Activated naive CD8-positive, alpha-beta T cell treated with anti-CD3 and anti-CD28 coated beads, Interleukin-2, amount 10 ng/mL, durations not matched to agents 7 days and 5 days (primary cell): Measurements from ENCODE around the gene MRPL32. TPM values are rescaled to one million over a fixed set of nuclear protein-coding genes. Genes with fewer than 3 reads are reported as not detected.

Experiments used
- ATAC-seq: fragments of 150-1000 bp; cut with Tn5 transposase; one replicate; pipeline ENCODE4 v1.10.0; 2021; ENCODE audit warnings: low read depth, moderate library complexity
- POLR2A ChIA-PET: fragments of 350-600 bp; sonication (Branson Sonifier 250); formaldehyde crosslinking; loops from one replicate; lab custom pipeline; 2021; ENCODE audit warnings: antibody characterized with exemption; lab: Charles Lee
- DNase-seq: peaks from one replicate; pipeline ENCODE4 v3.0.0; 2021
- H3K27ac Mint-ChIP-seq: one replicate; pipeline ENCODE4 v1.8.0; 2022; ENCODE audit warnings: mild to moderate bottlenecking, mixed read lengths
- H3K27me3 Mint-ChIP-seq: one replicate; pipeline ENCODE4 v1.8.0; 2022; ENCODE audit warnings: mild to moderate bottlenecking, moderate library complexity, mixed read lengths
- H3K36me3 Mint-ChIP-seq: one replicate; pipeline ENCODE4 v1.8.0; 2021; ENCODE audit warnings: mild to moderate bottlenecking, mixed read lengths
- H3K4me1 Mint-ChIP-seq: one replicate; pipeline ENCODE4 v1.8.0; 2021; ENCODE audit warnings: mixed read lengths
- H3K4me3 Mint-ChIP-seq: one replicate; pipeline ENCODE4 v1.8.0; 2022; ENCODE audit warnings: mild to moderate bottlenecking, moderate library complexity, mixed read lengths
- H3K9me3 Mint-ChIP-seq: one replicate; pipeline ENCODE4 v1.8.0; 2021; ENCODE audit warnings: mixed read lengths
- total RNA-seq, 2 experiments: library from RNA; stranded (reverse); gene quantifications; one replicate each; pipeline ENCODE4 v1.2.3, GENCODE V29; 2021

The MRPL32 gene
- total RNA-seq, 2 experiments from 2014 or later, result 45.2 to 46.6 TPM

DNA sequence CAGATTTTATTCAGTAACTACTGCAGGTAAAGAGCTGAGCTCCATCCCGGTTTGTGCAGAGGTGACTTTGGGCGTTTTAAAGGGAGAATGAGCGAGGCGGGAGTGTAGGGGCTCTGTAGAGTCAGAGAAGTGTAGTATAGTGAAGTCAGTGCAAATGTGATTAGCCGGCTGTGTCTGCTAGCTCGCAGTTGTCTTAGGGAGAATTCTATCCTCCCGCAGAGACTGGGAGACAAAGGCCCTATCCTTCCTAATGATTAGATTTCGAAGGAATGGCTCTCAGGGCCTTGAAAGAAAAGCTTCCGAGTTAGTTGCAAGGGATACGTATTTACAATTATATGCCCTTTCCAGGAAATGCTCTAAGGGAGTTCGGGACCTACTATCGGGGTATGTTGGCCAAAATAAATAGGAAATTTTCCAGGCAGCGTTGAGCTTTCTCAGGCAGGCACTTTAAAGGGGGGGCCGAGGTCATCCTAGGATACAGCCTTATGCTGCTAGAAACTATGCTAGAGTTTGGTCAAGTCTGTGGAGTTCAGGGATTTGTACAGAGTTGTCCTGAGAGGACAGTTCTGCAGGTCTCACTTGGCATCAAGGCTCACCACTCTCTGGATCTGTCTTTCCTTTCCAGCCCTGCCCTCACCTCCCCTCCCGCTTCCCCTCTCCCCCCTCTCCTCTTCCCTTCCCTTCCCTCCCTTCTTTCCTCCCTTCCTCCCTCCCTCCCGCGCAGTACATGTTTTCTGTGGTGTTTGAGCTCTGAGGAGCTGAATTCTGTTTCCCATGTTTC is 825 bp downstream of the MRPL32 start:
- POLR2A ChIA-PET, result interaction anchor here (0.7 to 2.9 kb wide), 9 partner anchors 9 to 1111 kb away, joined by 3 to 33 read pairs (median 5); partner anchors contain the start of genes C7orf25, DBNL and MRPS24
- H3K36me3 Mint-ChIP-seq, result peaks cover 15% of the 10 kb centered on the region
- ATAC-seq (no peak), DNase-seq (no peak)
- peak overlapping the region; percentile 99 for H3K4me3 Mint-ChIP-seq
- H3K27ac Mint-ChIP-seq, result peak overlapping the region; percentile 99
- peaks cover 41% of the 10 kb centered on the region for H3K4me1 Mint-ChIP-seq
- H3K27me3 Mint-ChIP-seq, result no peaks in the 10 kb centered on the region
- no peaks in the 10 kb centered on the region for H3K9me3 Mint-ChIP-seq

DNA sequence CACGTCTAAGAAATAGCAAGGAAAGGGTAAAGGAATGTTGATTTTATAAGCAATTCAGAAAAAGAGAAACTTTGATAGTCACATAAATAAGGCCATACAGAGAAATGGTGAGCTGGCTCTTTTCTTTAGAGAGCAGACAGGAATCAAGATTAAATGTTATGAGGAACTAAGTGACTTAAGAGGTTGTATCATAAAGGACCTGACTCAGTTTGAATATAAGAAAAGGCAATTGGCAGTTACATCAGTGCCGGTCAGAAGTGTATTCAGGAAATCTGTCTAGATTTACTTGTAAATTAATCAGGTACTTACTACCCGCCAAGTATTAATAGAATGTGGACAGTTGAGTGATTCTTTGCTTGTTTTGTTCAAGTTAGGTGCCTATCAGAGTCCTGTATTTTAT is 2.1 kb downstream of the MRPL32 start:
- peak overlapping the region; percentile 22 for H3K27ac Mint-ChIP-seq
- no peak for DNase-seq
- no peaks in the 10 kb centered on the region for H3K9me3 Mint-ChIP-seq
- H3K27me3 Mint-ChIP-seq, result no peaks in the 10 kb centered on the region
- H3K4me1 Mint-ChIP-seq, result peaks cover 31% of the 10 kb centered on the region
- no peak for ATAC-seq
- POLR2A ChIA-PET, result no interaction called here
- peak overlapping the region; percentile 99 for H3K4me3 Mint-ChIP-seq
- peaks cover 17% of the 10 kb centered on the region for H3K36me3 Mint-ChIP-seq

DNA sequence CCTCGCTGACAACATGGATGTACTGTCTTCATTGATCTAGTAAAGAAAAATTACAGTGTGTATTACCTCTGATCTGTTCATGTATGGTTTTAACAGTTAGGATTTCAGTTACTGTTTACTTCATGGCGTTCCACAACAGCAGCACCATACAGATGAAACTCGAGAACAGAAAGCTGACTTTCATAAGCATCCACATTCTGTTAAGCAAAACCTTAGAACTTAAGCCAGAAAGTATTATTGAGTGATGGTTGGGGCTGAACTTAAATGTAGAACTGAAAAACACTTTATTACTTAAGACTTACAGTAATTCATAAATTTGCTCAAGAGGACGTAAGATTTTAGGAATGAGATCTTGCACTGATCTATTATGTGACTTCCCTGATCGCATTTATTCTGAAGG is 3.7 kb downstream of the MRPL32 start:
- Mint-ChIP-seq H3K36me3 (peaks cover 21% of the 10 kb centered on the region), H3K9me3 (no peaks in the 10 kb centered on the region), H3K4me3 (no peak overlapping the region), H3K4me1 (peaks cover 30% of the 10 kb centered on the region), H3K27ac (peak overlapping the region; percentile 15), H3K27me3 (no peaks in the 10 kb centered on the region)
- POLR2A ChIA-PET, result interaction anchor here (1.0 kb wide), 2 partner anchors 9 to 10 kb away, joined by 3 to 4 read pairs; no protein-coding TSS in a partner anchor
- no peak for DNase-seq
- ATAC-seq, result no peak

DNA sequence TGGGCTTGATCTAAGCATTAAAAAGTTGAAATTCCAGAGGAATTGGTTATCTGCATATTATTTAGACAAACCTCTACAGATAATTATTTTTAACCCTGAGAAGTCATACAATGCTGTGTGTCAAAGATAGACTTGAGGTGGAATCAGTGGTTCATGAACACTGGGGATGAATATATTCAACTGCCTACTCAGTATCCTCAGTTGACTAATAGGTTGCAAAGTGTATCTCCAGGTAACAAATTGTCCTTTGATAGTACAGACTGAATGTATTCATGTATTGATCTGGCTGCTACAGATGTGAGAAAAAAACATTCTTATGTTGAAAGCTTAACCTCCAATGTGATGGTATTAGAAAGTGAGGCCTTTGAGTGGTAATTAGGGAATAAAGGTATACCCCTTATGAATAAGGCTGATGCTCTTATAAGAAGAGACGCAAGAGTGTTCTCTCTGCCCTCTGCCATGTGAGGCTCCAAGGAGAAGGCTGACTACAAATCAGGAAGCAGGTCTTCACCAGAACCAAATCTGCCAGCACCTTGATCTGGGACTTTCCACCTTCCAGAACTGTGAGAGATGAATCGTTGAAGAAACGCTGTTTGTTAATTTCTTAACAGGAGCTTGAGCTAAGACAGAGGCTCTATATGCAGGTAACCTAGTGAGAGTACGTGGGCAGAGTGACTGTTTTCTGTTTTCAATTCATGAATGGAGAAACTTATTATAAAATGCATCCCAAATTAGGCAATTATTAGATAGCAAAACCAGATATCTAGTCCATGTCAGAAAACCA is 7.5 kb downstream of the MRPL32 start:
- no peaks in the 10 kb centered on the region for H3K9me3 Mint-ChIP-seq
- peak overlapping the region; percentile 69 for H3K27ac Mint-ChIP-seq
- POLR2A ChIA-PET, result no interaction called here
- peaks cover 19% of the 10 kb centered on the region for H3K36me3 Mint-ChIP-seq
- DNase-seq (no peak), ATAC-seq (no peak)
- peaks cover 18% of the 10 kb centered on the region for H3K4me1 Mint-ChIP-seq
- H3K4me3 Mint-ChIP-seq, result peak overlapping the region; percentile 44
- H3K27me3 Mint-ChIP-seq, result no peaks in the 10 kb centered on the region

DNA sequence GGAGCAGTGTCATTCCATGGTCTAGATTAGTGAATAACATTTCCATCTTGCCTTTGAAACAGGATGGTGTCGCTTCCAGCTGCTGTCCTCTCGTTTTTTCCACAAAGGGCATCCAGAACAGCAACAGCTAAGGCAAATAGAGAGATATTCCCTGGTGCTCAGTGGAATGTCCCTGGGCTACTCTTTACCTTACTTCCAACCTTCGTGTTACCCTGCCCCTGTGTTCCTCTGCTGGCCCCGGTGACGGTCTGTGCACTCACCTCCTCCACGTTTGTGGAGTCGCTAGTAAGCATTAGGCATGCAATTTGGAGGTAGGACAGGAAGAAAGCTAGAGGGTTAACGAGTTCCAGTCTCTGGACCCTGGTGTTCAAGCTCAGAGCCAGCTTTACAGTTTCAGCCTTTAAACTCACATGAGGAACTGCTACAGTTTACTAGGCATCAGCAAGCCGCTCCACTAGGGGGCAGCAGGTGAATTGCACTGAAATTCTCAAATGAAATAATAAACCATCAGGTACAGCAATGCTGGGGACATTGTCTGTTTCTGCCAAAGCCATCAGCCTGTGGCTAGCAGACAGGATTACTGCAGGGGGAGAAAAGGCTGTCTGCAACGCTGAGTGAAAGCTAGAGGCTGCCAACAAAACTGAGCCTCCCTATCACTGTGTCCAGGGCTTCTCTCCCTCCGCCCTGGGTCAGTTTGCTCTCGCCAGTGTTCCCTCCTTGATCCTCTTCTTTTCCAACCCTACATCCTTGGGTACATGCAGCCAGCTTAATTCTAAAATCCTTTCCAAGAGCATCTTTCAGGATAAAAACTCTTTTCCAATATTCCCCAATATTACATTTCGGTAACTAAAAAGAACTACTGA is 9.0 kb downstream of the MRPL32 start:
- Mint-ChIP-seq H3K4me1 (peaks cover 19% of the 10 kb centered on the region), H3K4me3 (no peak overlapping the region), H3K27me3 (no peaks in the 10 kb centered on the region), H3K36me3 (peaks cover 13% of the 10 kb centered on the region), H3K27ac (no peak overlapping the region), H3K9me3 (no peaks in the 10 kb centered on the region)
- ATAC-seq (peak; percentile 62), DNase-seq (peak; percentile 75)
- POLR2A ChIA-PET, result interaction anchor here (1.0 kb wide), 1 partner anchor 9 kb away, joined by 3 read pairs; the partner anchor contains the start of genes MRPL32 and PSMA2

DNA sequence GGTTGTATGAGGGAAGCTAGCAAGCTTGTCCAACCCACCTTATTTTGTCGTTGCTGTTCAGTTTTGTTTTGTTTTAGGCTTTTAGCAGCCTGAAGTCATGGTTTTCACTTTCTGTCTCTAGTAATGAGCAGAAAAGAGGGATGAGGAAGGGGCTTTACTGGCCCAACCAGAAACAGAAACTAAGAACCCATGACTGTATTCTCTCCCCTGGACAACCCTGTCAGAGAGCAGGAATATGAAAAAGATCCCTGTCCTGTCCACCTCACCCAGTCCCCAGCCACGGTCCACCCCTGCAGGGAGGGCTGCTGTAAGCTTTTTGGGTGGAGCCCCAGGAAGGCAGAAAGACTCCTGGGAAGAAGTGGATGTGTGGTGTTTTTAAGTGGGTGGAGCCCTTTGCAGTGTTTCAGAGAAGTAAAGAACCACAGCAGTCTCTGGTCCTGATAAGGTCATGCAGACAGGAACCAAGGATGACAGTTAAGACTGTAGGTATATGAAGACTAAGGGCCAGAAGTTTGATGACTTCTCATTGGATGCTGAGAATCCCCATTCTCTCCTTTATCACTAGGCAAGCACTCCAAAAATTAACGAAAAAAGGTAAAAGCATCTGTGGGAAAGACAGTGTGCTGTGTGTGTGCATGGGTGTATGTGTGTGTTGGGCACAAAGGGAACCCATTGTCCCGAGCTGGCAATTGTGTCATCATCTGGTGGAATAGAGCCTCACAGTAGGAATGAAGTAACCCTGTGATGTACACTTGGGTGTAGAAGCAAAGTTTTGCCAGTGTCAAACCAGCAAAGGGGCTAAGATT is 13.8 kb downstream of the MRPL32 start:
- Mint-ChIP-seq H3K4me3 (peak overlapping the region; percentile 79), H3K27me3 (no peaks in the 10 kb centered on the region), H3K36me3 (no peaks in the 10 kb centered on the region), H3K27ac (peak overlapping the region; percentile 86), H3K4me1 (peaks cover 13% of the 10 kb centered on the region), H3K9me3 (no peaks in the 10 kb centered on the region)
- ATAC-seq, result peak; percentile 89
- no peak for DNase-seq
- POLR2A ChIA-PET, result interaction anchor here (1.8 to 2.5 kb wide), 2 partner anchors 10 to 14 kb away, joined by 4 to 10 read pairs; partner anchors contain the start of genes MRPL32 and PSMA2

DNA sequence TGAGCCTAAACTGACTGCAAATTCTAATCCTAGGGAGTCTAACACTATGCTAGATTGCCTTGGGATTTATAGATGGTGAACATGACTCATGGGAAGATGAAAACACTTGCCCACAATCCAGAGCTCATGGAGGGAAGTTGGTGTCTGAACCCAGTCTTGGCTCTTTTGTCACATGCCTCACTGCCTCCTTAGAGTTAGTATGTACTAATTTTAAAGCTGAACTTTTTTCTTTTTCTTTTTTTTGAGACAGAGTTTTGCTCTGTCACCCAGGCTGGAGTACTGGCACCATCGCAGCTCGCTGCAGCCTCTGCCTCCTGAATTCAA is 14.4 kb downstream of the MRPL32 start:
- ATAC-seq (no peak), DNase-seq (no peak)
- POLR2A ChIA-PET, result interaction anchor here (1.8 to 2.5 kb wide), 2 partner anchors 11 to 15 kb away, joined by 4 to 10 read pairs; partner anchors contain the start of genes MRPL32 and PSMA2
- Mint-ChIP-seq H3K9me3 (no peaks in the 10 kb centered on the region), H3K36me3 (no peaks in the 10 kb centered on the region), H3K4me3 (peak overlapping the region; percentile 79), H3K27ac (peak overlapping the region; percentile 86), H3K27me3 (no peaks in the 10 kb centered on the region), H3K4me1 (peaks cover 13% of the 10 kb centered on the region)

DNA sequence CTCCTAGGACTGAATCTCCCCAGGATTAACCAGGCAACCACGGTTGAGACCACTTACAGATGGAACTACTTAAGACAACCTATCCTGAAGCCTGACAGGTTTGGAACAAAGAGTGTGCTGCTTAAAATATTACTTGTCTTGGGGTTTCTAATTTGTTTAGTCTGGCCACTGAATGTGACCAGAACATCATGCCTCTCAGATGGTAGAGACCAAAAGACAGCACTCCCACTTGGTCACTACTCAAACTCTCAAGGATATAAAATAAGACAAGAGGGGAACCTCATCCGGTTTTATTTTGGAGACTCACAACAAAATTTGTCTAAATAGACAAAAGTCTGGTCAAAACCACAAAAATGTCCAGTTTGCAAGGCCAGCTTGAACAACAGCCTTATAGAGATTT is 15.3 kb downstream of the MRPL32 start:
- POLR2A ChIA-PET, result no interaction called here
- ATAC-seq, result no peak

DNA sequence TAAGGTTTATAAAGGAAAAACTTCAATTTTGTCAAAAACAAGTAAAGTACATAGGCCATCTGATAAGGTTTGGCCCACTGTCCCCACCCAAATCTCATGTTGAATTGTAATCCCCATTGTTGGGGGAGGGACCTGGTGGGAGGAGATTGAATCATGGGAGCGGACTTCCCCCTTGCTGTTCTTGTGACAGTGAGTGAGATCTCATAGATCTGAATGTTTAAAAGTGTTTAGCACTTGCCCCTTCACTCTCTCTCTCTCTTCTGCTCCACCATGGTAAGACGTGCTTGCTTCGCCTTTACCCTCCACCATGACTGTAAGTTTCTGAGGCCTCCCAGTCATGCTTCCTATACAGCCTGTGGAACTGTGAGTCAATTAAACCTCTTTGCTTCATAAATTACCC is 18.2 kb downstream of the MRPL32 start:
- peaks cover 11% of the 10 kb centered on the region for H3K4me1 Mint-ChIP-seq
- POLR2A ChIA-PET, result no interaction called here
- H3K4me3 Mint-ChIP-seq, result no peak overlapping the region
- peaks cover 2% of the 10 kb centered on the region for H3K9me3 Mint-ChIP-seq
- H3K27me3 Mint-ChIP-seq, result no peaks in the 10 kb centered on the region
- no peak overlapping the region for H3K27ac Mint-ChIP-seq
- DNase-seq (no peak), ATAC-seq (no peak)
- peaks cover 3% of the 10 kb centered on the region for H3K36me3 Mint-ChIP-seq

More for the DNA sequence above, 15.3 kb downstream of the MRPL32 start:
- H3K27ac Mint-ChIP-seq, result no peak overlapping the region
- no peak for DNase-seq
- H3K4me1 Mint-ChIP-seq, result peaks cover 13% of the 10 kb centered on the region
- no peaks in the 10 kb centered on the region for H3K27me3 Mint-ChIP-seq
- H3K9me3 Mint-ChIP-seq, result no peaks in the 10 kb centered on the region
- H3K4me3 Mint-ChIP-seq, result no peak overlapping the region
- H3K36me3 Mint-ChIP-seq, result no peaks in the 10 kb centered on the region

DNA sequence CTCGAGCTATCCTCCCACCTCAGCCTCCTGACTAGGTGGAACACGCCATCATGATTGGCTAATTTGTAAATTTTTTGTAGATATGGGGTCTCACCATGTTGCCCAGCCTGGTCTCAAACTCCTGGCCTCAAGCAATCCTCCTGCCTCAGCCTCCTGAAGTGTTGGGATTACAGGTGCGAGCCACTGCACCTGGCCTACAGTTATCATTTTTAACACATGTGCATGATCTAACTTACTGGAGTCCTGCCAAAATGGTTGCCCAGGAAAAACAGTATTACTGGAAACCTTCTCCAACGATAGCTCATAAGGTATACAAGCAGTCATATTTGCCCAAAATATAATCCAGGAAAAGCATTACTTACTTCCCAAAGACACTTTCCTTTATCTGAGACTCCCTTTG is 20.2 kb downstream of the MRPL32 start:
- Mint-ChIP-seq H3K27ac (no peak overlapping the region), H3K9me3 (peaks cover 4% of the 10 kb centered on the region), H3K36me3 (peaks cover 3% of the 10 kb centered on the region), H3K27me3 (no peaks in the 10 kb centered on the region), H3K4me3 (no peak overlapping the region), H3K4me1 (no peaks in the 10 kb centered on the region)
- DNase-seq, result no peak
- no peak for ATAC-seq
- POLR2A ChIA-PET, result no interaction called here

DNA sequence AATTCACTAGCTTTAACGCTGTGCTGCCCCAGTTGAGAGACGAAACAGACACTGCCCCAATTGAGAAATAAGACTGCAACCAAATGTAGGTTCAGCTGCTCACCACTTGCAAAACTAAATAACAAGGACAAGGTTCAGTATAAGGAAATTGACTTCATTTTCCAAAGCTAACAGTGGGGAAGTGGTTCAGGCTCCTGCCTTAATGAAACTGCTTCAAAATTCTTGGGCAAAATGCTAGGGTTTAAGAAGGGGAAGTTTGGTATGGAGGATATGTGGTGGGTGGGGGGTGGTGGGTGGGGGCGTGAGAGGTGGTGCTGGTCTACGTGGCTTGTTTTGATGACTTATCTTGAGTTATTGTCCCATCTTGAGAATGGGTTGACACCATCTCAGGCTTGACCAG is 21.8 kb downstream of the MRPL32 start:
- DNase-seq (no peak), ATAC-seq (no peak)
- POLR2A ChIA-PET, result interaction anchor here (0.7 kb wide), 1 partner anchor 32 kb away, joined by 5 read pairs; no protein-coding TSS in a partner anchor
- Mint-ChIP-seq H3K4me3 (no peak overlapping the region), H3K27me3 (no peaks in the 10 kb centered on the region), H3K4me1 (no peaks in the 10 kb centered on the region), H3K36me3 (peaks cover 3% of the 10 kb centered on the region), H3K27ac (no peak overlapping the region), H3K9me3 (peaks cover 4% of the 10 kb centered on the region)

DNA sequence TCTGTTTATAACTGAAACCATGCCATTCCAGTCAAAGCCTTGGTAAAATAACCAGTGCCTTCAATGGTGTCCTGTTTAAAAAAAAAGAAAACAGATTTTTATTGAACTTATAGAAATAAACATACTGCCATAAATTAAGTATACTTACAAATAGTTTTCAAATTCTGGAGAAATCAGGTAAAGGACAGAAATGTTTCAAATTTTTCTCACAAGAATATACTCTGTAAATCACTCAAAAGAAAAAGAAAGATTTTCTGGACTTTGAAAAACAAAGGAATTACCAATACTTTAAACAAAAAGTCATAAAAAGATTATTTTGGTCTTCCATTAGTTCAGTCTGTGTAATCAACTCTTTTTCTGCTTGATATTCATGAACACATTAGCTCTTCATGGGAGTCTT is 23.9 kb downstream of the MRPL32 start:
- ATAC-seq, result no peak
- Mint-ChIP-seq H3K27me3 (no peaks in the 10 kb centered on the region), H3K9me3 (peaks cover 4% of the 10 kb centered on the region), H3K4me3 (no peak overlapping the region), H3K4me1 (no peaks in the 10 kb centered on the region), H3K27ac (no peak overlapping the region), H3K36me3 (peaks cover 3% of the 10 kb centered on the region)
- POLR2A ChIA-PET, result no interaction called here
- DNase-seq, result no peak
